GM23338 (cell line): ENCODE measurements around the gene TYW1. TPM values are rescaled to one million over a fixed set of nuclear protein-coding genes. Genes with fewer than 3 reads are reported as not detected.
"Not testable (repeated sequence)": the region's sequence is repeated elsewhere in the genome, so short reads cannot be mapped to it uniquely, and the experiment has no call there.

Experiments used
- ATAC-seq: fragments of 200-7000 bp; cut with Tn5 transposase; 3 replicates; pipeline ENCODE4 v1.9.1; 2020
- DNase-seq: peaks from one replicate; pipeline ENCODE4 v3.0.0-alpha.2; 2015; ENCODE audit warnings: low spot score
- H2AFZ ChIP-seq: fragments of 200-600 bp; sonication (generic); 2 replicates; pipeline ENCODE4 v1.8.0; 2016; ENCODE audit warnings: antibody characterized with exemption, mild to moderate bottlenecking, moderate library complexity
- H3F3A ChIP-seq: fragments of 200-600 bp; sonication (generic); replicated peaks from 2 replicates; pipeline ENCODE4 v1.8.0; 2017; ENCODE audit warnings: antibody characterized with exemption, mixed run types, low read depth
- H3K27ac ChIP-seq: fragments of 200-600 bp; sonication (generic); 2 replicates; pipeline ENCODE4 v1.6.1; 2016; ENCODE audit warnings: low read depth
- H3K27me3 ChIP-seq: fragments of 200-600 bp; sonication (generic); 2 replicates; pipeline ENCODE4 v1.8.0; 2016; ENCODE audit warnings: mild to moderate bottlenecking, mixed run types, moderate library complexity; ENCODE audit not compliant: insufficient read depth
- H3K36me3 ChIP-seq: fragments of 200-600 bp; sonication (generic); 2 replicates; pipeline ENCODE4 v1.8.0; 2016; ENCODE audit warnings: mild to moderate bottlenecking; ENCODE audit not compliant: insufficient read depth
- H3K4me1 ChIP-seq: fragments of 200-600 bp; sonication (generic); 2 replicates; pipeline ENCODE4 v1.8.0; 2016; ENCODE audit warnings: mild to moderate bottlenecking, moderate library complexity; ENCODE audit not compliant: insufficient read depth
- H3K4me2 ChIP-seq: fragments of 200-600 bp; sonication (generic); 2 replicates; pipeline ENCODE4 v1.7.1; 2017; ENCODE audit warnings: mixed run types
- H3K4me3 ChIP-seq: fragments of 200-600 bp; sonication (generic); 2 replicates; pipeline ENCODE4 v1.6.1; 2016; ENCODE audit warnings: mixed run types
- H3K79me2 ChIP-seq: fragments of 200-600 bp; sonication (generic); replicated peaks from 2 replicates; pipeline ENCODE4 v1.8.0; 2017; ENCODE audit warnings: mild to moderate bottlenecking; ENCODE audit not compliant: insufficient read depth
- H3K9me2 ChIP-seq: fragments of 200-600 bp; sonication (generic); 2 replicates; pipeline ENCODE4 v1.8.0; 2017; ENCODE audit not compliant: insufficient read depth
- H4K20me1 ChIP-seq: fragments of 200-600 bp; sonication (generic); replicated peaks from 2 replicates; pipeline ENCODE4 v1.8.0; 2017; ENCODE audit warnings: mild to moderate bottlenecking; ENCODE audit not compliant: insufficient read depth
- H3K27ac Mint-ChIP-seq: 2 replicates; pipeline ENCODE4 v1.8.0; 2020; ENCODE audit warnings: inconsistent platforms, mild to moderate bottlenecking, moderate library complexity, mixed read lengths
- H3K27me3 Mint-ChIP-seq: 3 replicates; pipeline ENCODE4 v1.8.0; 2022; ENCODE audit warnings: low read depth, mild to moderate bottlenecking, moderate library complexity, mixed read lengths, inconsistent platforms; ENCODE audit not compliant: insufficient read depth, poor library complexity
- H3K36me3 Mint-ChIP-seq: 3 replicates; pipeline ENCODE4 v1.8.0; 2021; ENCODE audit warnings: low read depth, mild to moderate bottlenecking, inconsistent platforms, moderate library complexity, mixed read lengths
- H3K4me1 Mint-ChIP-seq: 3 replicates; pipeline ENCODE4 v1.8.0; 2020; ENCODE audit warnings: mild to moderate bottlenecking, inconsistent platforms, mixed read lengths
- H3K4me3 Mint-ChIP-seq: 3 replicates; pipeline ENCODE4 v1.8.0; 2021; ENCODE audit warnings: moderate library complexity, mild to moderate bottlenecking, inconsistent platforms, mixed read lengths
- H3K9me3 Mint-ChIP-seq: 3 replicates; pipeline ENCODE4 v1.8.0; 2020; ENCODE audit warnings: moderate library complexity, mild to moderate bottlenecking, inconsistent platforms, mixed read lengths
- POLR2AphosphoS5 ChIP-seq: IDR thresholded peaks from 2 replicates; pipeline ENCODE4 v1.6.1; 2016; ENCODE audit warnings: antibody characterized with exemption, low read depth
- STAT1 ChIP-seq: IDR thresholded peaks from one replicate; pipeline ENCODE4 v1.6.1; 2016; ENCODE audit warnings: antibody characterized with exemption; ENCODE audit not compliant: unreplicated experiment
- polyA plus RNA-seq: library from polyadenylated mRNA; unstranded; fragments of >200 nt; fragmentation: Nextera tagmentation; extraction: Ambion mirVana; gene quantifications from 2 replicates; pipeline ENCODE4 v1.2.1, GENCODE V29; 2016
- total RNA-seq: library from RNA; depleted of rRNA; stranded (reverse); fragments of >200 nt; shearing (Covaris generic); gene quantifications from 2 replicates; pipeline ENCODE4 v1.2.3, GENCODE V29; 2014
- TF ChIP-seq, protein P1 (sequence below), 2 experiments: fragments of 200-600 bp in 1 of 2; sonication (generic) in 1 of 2; conservative IDR thresholded peaks; 2 replicates each; pipeline versions ENCODE4 v1.5.1 to v1.6.1; 2016 to 2017; ENCODE audit warnings: antibody characterized with exemption in 2 of 2, low read depth in 2 of 2, mild to moderate bottlenecking in 2 of 2, moderate library complexity in 1 of 2
- TF ChIP-seq, protein P2 (sequence below): fragments of 250-450 bp; sonication (Bioruptor Pico); IDR thresholded peaks from 2 replicates; pipeline ENCODE4 v1.5.0; 2020; ENCODE audit warnings: mild to moderate bottlenecking, moderate library complexity
- TF ChIP-seq, protein P3 (sequence below): IDR thresholded peaks from one replicate; pipeline ENCODE4 v1.6.1; 2018; ENCODE audit warnings: antibody characterized with exemption; ENCODE audit not compliant: unreplicated experiment

TYW1 gene
- total and polyA plus RNA-seq, 2 experiments from 2014 or later, result 15.2 to 18.1 TPM

DNA sequence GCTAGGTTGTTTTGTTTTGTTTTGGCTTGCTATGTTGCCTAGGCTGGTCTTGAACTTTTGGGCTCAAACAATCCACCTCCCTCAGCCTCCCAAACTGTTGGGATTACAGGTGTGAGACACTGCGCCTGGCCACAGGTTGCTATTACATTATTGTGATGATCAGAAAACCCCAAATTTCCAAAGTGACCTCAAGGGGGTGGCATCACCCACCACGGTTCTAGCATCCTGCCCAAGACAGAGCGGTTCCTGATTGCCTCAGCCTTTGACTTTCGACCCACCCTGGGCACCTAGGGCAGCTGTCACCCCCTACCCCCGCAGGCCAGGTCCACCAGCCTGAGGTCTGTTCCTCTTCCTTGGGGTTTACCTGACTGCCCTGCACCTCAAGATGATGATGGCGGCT lies 29.6 kb upstream of the TYW1 start:
- H3K27ac ChIP-seq, result no peak overlapping the region
- H4K20me1 ChIP-seq, result no peaks in the 10 kb centered on the region
- H3K4me3 Mint-ChIP-seq, result no peak overlapping the region
- no peak overlapping the region for H3K4me3 ChIP-seq
- DNase-seq (peak; percentile 41), ATAC-seq (no peak)
- H3K4me1 ChIP-seq, result no peaks in the 10 kb centered on the region
- H3K27ac Mint-ChIP-seq, result no peak overlapping the region
- H3K4me1 Mint-ChIP-seq, result peaks cover 3% of the 10 kb centered on the region; the same call in 1 of the 3 replicates
- H3F3A ChIP-seq, result no peaks in the 10 kb centered on the region
- H3K79me2 ChIP-seq, result no peaks in the 10 kb centered on the region
- H3K4me2 ChIP-seq, result no peak overlapping the region
- peaks cover 5% of the 10 kb centered on the region for H3K27me3 Mint-ChIP-seq
- no peaks in the 10 kb centered on the region for H3K9me2 ChIP-seq
- H3K36me3 Mint-ChIP-seq, result peaks cover 12% of the 10 kb centered on the region; the same call in 2 of the 3 replicates
- TF ChIP-seq, protein P1, sequence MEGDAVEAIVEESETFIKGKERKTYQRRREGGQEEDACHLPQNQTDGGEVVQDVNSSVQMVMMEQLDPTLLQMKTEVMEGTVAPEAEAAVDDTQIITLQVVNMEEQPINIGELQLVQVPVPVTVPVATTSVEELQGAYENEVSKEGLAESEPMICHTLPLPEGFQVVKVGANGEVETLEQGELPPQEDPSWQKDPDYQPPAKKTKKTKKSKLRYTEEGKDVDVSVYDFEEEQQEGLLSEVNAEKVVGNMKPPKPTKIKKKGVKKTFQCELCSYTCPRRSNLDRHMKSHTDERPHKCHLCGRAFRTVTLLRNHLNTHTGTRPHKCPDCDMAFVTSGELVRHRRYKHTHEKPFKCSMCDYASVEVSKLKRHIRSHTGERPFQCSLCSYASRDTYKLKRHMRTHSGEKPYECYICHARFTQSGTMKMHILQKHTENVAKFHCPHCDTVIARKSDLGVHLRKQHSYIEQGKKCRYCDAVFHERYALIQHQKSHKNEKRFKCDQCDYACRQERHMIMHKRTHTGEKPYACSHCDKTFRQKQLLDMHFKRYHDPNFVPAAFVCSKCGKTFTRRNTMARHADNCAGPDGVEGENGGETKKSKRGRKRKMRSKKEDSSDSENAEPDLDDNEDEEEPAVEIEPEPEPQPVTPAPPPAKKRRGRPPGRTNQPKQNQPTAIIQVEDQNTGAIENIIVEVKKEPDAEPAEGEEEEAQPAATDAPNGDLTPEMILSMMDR (conservative IDR thresholded peaks at IDR 0.05; ENCODE audit: low read depth in 2 of 2), result peak; percentile 28 to 41; a peak in 2 of 4 replicates
- TF ChIP-seq STAT1, result no peak
- peaks cover 23% of the 10 kb centered on the region for H3K9me3 Mint-ChIP-seq
- H3K36me3 ChIP-seq, result no peaks in the 10 kb centered on the region
- no peaks in the 10 kb centered on the region for H3K27me3 ChIP-seq
- H2AFZ ChIP-seq, result no peak overlapping the region

DNA sequence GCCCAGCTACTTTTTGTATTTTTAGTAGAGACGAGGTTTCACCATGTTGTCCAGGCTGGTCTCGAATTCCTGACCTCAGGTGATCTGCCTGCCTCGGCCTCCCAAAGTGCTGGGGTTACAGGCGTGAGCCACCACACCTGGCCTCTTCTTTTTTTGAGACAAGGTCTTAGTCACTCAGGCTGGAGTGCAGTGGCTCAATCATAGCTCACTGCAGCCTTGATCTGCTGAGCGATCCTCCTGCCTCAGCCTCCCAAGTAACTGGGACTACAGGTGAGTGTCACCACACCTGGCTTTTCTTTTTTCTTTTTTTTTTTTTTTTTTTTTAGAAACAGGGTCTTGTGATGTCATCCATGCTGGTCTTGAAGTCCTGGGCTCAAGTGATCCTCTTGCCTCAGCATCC lies 27.6 kb upstream of the TYW1 start:
- H3K36me3 ChIP-seq, H3K27me3 ChIP-seq, DNase-seq, H3K4me3 Mint-ChIP-seq, H3K4me2 ChIP-seq, H2AFZ ChIP-seq, H3K4me1 ChIP-seq, H3K9me2 ChIP-seq, ATAC-seq, H3K79me2 ChIP-seq, H3K36me3 Mint-ChIP-seq, H4K20me1 ChIP-seq, H3K4me1 Mint-ChIP-seq, H3K27ac Mint-ChIP-seq, H3K27me3 Mint-ChIP-seq, H3F3A ChIP-seq, H3K27ac ChIP-seq, H3K4me3 ChIP-seq: not testable (repeated sequence)
- H3K9me3 Mint-ChIP-seq, result peaks cover 23% of the 10 kb centered on the region

DNA sequence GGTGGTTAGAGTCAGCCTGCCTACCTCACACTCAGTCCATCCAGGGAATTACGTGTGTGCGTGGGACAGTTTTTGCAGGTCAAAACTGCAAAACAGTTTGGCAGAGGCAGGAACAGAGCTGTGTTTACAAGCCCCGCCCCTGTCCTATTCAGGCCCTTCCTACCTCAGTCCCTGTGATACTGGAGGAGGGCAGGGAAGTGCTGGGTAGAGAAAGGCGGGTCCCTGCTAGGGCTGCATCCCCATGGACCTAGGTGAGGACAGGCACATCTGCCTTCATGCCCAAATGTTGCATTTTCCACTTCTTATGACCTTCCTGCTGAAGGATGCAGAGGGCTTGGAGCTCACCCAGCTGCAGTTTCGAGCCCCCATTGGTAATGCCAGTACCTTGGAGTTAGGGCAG lies 26.3 kb upstream of the TYW1 start:
- Mint-ChIP-seq H3K4me1 (peaks cover 3% of the 10 kb centered on the region; the same call in 1 of the 3 replicates), H3K9me3 (peaks cover 14% of the 10 kb centered on the region; the same call in 2 of the 3 replicates), H3K36me3 (peaks cover 2% of the 10 kb centered on the region; the same call in 1 of the 3 replicates), H3K27ac (peak overlapping the region; percentile 68; the same call in 1 of the 2 replicates), H3K4me3 (no peak overlapping the region), H3K27me3 (peaks cover 5% of the 10 kb centered on the region)
- Histone ChIP-seq H3K9me2 (no peaks in the 10 kb centered on the region), H3K36me3 (no peaks in the 10 kb centered on the region), H3K27me3 (no peaks in the 10 kb centered on the region), H2AFZ (peak overlapping the region; percentile 38; the same call in 1 of the 2 replicates), H3K79me2 (no peaks in the 10 kb centered on the region), H3K4me3 (no peak overlapping the region), H3K4me2 (no peak overlapping the region), H4K20me1 (no peaks in the 10 kb centered on the region), H3K27ac (no peak overlapping the region), H3K4me1 (no peaks in the 10 kb centered on the region), H3F3A (no peaks in the 10 kb centered on the region)
- peak; percentile 50 for DNase-seq
- peak; percentile 93 for ATAC-seq
- TF ChIP-seq, protein P2, sequence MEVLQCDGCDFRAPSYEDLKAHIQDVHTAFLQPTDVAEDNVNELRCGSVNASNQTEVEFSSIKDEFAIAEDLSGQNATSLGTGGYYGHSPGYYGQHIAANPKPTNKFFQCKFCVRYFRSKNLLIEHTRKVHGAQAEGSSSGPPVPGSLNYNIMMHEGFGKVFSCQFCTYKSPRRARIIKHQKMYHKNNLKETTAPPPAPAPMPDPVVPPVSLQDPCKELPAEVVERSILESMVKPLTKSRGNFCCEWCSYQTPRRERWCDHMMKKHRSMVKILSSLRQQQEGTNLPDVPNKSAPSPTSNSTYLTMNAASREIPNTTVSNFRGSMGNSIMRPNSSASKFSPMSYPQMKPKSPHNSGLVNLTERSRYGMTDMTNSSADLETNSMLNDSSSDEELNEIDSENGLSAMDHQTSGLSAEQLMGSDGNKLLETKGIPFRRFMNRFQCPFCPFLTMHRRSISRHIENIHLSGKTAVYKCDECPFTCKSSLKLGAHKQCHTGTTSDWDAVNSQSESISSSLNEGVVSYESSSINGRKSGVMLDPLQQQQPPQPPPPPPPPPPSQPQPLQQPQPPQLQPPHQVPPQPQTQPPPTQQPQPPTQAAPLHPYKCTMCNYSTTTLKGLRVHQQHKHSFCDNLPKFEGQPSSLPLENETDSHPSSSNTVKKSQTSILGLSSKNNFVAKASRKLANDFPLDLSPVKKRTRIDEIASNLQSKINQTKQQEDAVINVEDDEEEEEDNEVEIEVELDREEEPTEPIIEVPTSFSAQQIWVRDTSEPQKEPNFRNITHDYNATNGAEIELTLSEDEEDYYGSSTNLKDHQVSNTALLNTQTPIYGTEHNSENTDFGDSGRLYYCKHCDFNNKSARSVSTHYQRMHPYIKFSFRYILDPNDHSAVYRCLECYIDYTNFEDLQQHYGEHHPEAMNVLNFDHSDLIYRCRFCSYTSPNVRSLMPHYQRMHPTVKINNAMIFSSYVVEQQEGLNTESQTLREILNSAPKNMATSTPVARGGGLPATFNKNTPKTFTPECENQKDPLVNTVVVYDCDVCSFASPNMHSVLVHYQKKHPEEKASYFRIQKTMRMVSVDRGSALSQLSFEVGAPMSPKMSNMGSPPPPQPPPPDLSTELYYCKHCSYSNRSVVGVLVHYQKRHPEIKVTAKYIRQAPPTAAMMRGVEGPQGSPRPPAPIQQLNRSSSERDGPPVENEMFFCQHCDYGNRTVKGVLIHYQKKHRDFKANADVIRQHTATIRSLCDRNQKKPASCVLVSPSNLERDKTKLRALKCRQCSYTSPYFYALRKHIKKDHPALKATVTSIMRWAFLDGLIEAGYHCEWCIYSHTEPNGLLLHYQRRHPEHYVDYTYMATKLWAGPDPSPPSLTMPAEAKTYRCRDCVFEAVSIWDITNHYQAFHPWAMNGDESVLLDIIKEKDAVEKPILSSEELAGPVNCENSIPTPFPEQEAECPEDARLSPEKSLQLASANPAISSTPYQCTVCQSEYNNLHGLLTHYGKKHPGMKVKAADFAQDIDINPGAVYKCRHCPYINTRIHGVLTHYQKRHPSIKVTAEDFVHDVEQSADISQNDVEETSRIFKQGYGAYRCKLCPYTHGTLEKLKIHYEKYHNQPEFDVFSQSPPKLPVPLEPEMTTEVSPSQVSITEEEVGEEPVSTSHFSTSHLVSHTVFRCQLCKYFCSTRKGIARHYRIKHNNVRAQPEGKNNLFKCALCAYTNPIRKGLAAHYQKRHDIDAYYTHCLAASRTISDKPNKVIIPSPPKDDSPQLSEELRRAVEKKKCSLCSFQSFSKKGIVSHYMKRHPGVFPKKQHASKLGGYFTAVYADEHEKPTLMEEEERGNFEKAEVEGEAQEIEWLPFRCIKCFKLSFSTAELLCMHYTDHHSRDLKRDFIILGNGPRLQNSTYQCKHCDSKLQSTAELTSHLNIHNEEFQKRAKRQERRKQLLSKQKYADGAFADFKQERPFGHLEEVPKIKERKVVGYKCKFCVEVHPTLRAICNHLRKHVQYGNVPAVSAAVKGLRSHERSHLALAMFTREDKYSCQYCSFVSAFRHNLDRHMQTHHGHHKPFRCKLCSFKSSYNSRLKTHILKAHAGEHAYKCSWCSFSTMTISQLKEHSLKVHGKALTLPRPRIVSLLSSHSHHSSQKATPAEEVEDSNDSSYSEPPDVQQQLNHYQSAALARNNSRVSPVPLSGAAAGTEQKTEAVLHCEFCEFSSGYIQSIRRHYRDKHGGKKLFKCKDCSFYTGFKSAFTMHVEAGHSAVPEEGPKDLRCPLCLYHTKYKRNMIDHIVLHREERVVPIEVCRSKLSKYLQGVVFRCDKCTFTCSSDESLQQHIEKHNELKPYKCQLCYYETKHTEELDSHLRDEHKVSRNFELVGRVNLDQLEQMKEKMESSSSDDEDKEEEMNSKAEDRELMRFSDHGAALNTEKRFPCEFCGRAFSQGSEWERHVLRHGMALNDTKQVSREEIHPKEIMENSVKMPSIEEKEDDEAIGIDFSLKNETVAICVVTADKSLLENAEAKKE, result no peak
- no peak for TF ChIP-seq POLR2AphosphoS5
- TF ChIP-seq, protein P3, sequence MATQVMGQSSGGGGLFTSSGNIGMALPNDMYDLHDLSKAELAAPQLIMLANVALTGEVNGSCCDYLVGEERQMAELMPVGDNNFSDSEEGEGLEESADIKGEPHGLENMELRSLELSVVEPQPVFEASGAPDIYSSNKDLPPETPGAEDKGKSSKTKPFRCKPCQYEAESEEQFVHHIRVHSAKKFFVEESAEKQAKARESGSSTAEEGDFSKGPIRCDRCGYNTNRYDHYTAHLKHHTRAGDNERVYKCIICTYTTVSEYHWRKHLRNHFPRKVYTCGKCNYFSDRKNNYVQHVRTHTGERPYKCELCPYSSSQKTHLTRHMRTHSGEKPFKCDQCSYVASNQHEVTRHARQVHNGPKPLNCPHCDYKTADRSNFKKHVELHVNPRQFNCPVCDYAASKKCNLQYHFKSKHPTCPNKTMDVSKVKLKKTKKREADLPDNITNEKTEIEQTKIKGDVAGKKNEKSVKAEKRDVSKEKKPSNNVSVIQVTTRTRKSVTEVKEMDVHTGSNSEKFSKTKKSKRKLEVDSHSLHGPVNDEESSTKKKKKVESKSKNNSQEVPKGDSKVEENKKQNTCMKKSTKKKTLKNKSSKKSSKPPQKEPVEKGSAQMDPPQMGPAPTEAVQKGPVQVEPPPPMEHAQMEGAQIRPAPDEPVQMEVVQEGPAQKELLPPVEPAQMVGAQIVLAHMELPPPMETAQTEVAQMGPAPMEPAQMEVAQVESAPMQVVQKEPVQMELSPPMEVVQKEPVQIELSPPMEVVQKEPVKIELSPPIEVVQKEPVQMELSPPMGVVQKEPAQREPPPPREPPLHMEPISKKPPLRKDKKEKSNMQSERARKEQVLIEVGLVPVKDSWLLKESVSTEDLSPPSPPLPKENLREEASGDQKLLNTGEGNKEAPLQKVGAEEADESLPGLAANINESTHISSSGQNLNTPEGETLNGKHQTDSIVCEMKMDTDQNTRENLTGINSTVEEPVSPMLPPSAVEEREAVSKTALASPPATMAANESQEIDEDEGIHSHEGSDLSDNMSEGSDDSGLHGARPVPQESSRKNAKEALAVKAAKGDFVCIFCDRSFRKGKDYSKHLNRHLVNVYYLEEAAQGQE, result no peak
